Keratinocyte (primary cell): ENCODE measurements around the gene KLHL35. TPM values are rescaled to one million over a fixed set of nuclear protein-coding genes. Genes with fewer than 3 reads are reported as not detected.
A peak's percentile ranks its signal among the peaks of the same experiment; 100 is the strongest.

ENCODE experiments used
- DNase-seq: peaks from one replicate; pipeline ENCODE4 v3.0.0-alpha.2; 2011; ENCODE audit warnings: low read depth, missing footprints, low spot score
- FAIRE-seq: peaks from 2 replicates; lab custom pipeline; 2011; peaks lifted over from hg19 to GRCh38; lab: Jason Lieb, UNC
- H2AFZ ChIP-seq: 2 replicates; pipeline ENCODE4 v1.6.0; 2012; ENCODE audit warnings: low read length, control low read depth, inconsistent platforms; ENCODE audit not compliant: control insufficient read depth
- H3K27ac ChIP-seq: 2 replicates; pipeline ENCODE4 v1.5.1; 2011; ENCODE audit warnings: low read length; ENCODE audit not compliant: control insufficient read depth, insufficient read depth
- H3K27me3 ChIP-seq: 3 replicates; pipeline ENCODE4 v1.6.0; 2011; ENCODE audit warnings: low read length; ENCODE audit not compliant: control insufficient read depth, insufficient read depth; ENCODE audit errors: extremely low read depth
- H3K36me3 ChIP-seq, 2 experiments: 2 replicates in 1 of 2; 3 replicates in 1 of 2; pipeline ENCODE4 v1.5.1; 2011; ENCODE audit warnings: low read length in 2 of 2, mild to moderate bottlenecking in 1 of 2; ENCODE audit not compliant: control insufficient read depth in 2 of 2, insufficient read depth in 2 of 2; ENCODE audit errors: extremely low read depth in 1 of 2
- H3K4me1 ChIP-seq: 3 replicates; pipeline ENCODE4 v1.5.1; 2011; ENCODE audit warnings: low read length; ENCODE audit not compliant: control insufficient read depth, insufficient read depth; ENCODE audit errors: extremely low read depth
- H3K4me2 ChIP-seq: 3 replicates; pipeline ENCODE4 v1.6.0; 2011; ENCODE audit warnings: low read depth, low read length; ENCODE audit not compliant: control insufficient read depth, insufficient read depth; ENCODE audit errors: extremely low read depth
- H3K4me3 ChIP-seq, 3 experiments: fragments of 200-600 bp in 1 of 3; sonication (generic) in 1 of 3; 2 replicates in 2 of 3; 3 replicates in 1 of 3; pipeline ENCODE4 v1.5.1; 2011 to 2016; ENCODE audit warnings: low read length in 3 of 3, mild to moderate bottlenecking in 3 of 3, control low read depth in 2 of 3, inconsistent platforms in 1 of 3, low read depth in 1 of 3, mixed read lengths in 1 of 3, mixed run types in 1 of 3, moderate library complexity in 1 of 3; ENCODE audit not compliant: control insufficient read depth in 2 of 3, insufficient read depth in 2 of 3; ENCODE audit errors: extremely low read depth in 1 of 3
- H3K79me2 ChIP-seq: 2 replicates; pipeline ENCODE4 v1.6.0; 2012; ENCODE audit warnings: low read length; ENCODE audit not compliant: control insufficient read depth, insufficient read depth
- H3K9ac ChIP-seq: 3 replicates; pipeline ENCODE4 v1.6.0; 2011; ENCODE audit warnings: low read length; ENCODE audit not compliant: control insufficient read depth, insufficient read depth; ENCODE audit errors: extremely low read depth
- H3K9me1 ChIP-seq: 3 replicates; pipeline ENCODE4 v1.6.0; 2011; ENCODE audit warnings: low read length; ENCODE audit not compliant: control insufficient read depth, insufficient read depth; ENCODE audit errors: extremely low read depth
- H3K9me3 ChIP-seq: 2 replicates; pipeline ENCODE4 v1.5.1; 2012; ENCODE audit warnings: low read depth, low read length; ENCODE audit not compliant: control insufficient read depth
- H4K20me1 ChIP-seq: 3 replicates; pipeline ENCODE4 v1.6.0; 2011; ENCODE audit warnings: low read length; ENCODE audit not compliant: control insufficient read depth, insufficient read depth; ENCODE audit errors: extremely low read depth
- EZH2 ChIP-seq: IDR thresholded peaks from one replicate; pipeline ENCODE4 v1.6.1; 2012; ENCODE audit warnings: inconsistent platforms, mild to moderate bottlenecking, low read length, moderate library complexity
- dilution Hi-C: fragments of 300-500 bp; cut with MboI; formaldehyde crosslinking; loops from one replicate; pipeline ENCODE4 v1.7.0; 2020; ENCODE audit warnings: low sequenced_read_pairs; ENCODE audit not compliant: extremely low pct_ligation_motif_present
- polyA plus RNA-seq, 5 experiments: library from polyadenylated mRNA; depleted of rRNA in 3 of 5; stranded (reverse) in 3 of 5; stranded (forward) in 1 of 5; unstranded in 1 of 5; fragments of >200 nt; gene quantifications; 1 replicate in 1 of 5; 2 replicates in 3 of 5; 3 replicates in 1 of 5; pipeline versions ENCODE4 v1.2.1 to v1.2.3, GENCODE V29; 2011 to 2012; ENCODE audit warnings: missing spikeins in 2 of 5, low read depth in 1 of 5, low replicate concordance in 1 of 5
- TF ChIP-seq, protein P1 (sequence below), 3 experiments: IDR thresholded peaks in 1 of 3; conservative IDR thresholded peaks in 1 of 3; optimal IDR thresholded peaks in 1 of 3; 2 replicates in 2 of 3; 3 replicates in 1 of 3; pipeline versions ENCODE3 to v1.5.1; 2011; ENCODE audit warnings: low read length in 3 of 3, mild to moderate bottlenecking in 3 of 3, moderate library complexity in 2 of 3, control low read depth in 1 of 3, inconsistent platforms in 1 of 3; ENCODE audit not compliant: insufficient read depth in 2 of 3; ENCODE audit errors: extremely low read depth in 1 of 3

KLHL35 gene
- polyA plus RNA-seq, 1 donor (not counting 4 experiments of a cell fraction or from before 2014, with no cell fraction given), result 0.58 TPM

DNA sequence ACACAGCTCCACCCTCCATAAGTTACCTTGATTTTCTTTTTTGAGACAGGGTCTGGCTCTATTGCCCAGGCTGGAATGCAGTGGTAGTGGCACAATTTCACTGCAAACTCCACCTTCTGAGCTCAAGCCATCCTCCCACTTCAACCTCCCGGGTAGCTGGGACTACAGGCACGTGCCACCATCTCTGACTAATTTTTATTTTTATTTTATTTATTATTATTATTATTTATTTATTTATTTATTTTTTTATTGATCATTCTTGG lies 24.1 kb downstream of the KLHL35 start:
- no peak overlapping the region for H3K4me3 ChIP-seq

DNA sequence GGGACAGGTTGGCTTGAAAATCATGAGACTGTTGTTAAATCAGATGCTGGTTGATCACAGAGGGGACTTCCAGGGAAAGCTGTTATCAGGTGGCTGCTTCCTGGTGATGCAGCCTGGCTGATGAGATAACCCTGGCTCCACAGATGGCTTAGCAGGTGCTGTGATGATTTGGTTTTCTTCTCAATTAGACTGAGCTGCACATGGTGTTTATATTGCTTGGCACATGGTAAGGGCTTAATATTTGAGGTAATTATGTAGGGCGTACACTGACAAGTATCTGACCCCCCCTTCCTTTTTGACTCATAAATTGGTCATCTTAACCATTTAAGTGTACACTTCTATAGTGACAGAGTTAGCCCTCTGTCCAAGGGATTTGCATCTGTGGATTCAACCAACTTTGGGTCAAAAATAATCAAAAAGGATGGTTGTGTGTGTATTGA lies 26.6 kb downstream of the KLHL35 start:
- FAIRE-seq (no peak), DNase-seq (no peak)
- peaks cover 57% of the 10 kb centered on the region for H3K79me2 ChIP-seq
- H3K36me3 ChIP-seq, result peaks cover 43 to 65% of the 10 kb centered on the region in 2 experiments
- peak overlapping the region; percentile 25 for H3K27ac ChIP-seq
- no peaks in the 10 kb centered on the region for H3K27me3 ChIP-seq
- H3K4me3 ChIP-seq, result no peak overlapping the region
- H4K20me1 ChIP-seq, result peaks cover 55% of the 10 kb centered on the region
- peaks cover 25% of the 10 kb centered on the region for H3K4me1 ChIP-seq
- no peak overlapping the region for H3K4me2 ChIP-seq
- no peak overlapping the region for H2AFZ ChIP-seq
- H3K9me3 ChIP-seq, result no peaks in the 10 kb centered on the region
- H3K9me1 ChIP-seq, result peaks cover 8% of the 10 kb centered on the region
- no peak overlapping the region for H3K9ac ChIP-seq
- dilution Hi-C loops, result no loop called here
- TF ChIP-seq, protein P1, sequence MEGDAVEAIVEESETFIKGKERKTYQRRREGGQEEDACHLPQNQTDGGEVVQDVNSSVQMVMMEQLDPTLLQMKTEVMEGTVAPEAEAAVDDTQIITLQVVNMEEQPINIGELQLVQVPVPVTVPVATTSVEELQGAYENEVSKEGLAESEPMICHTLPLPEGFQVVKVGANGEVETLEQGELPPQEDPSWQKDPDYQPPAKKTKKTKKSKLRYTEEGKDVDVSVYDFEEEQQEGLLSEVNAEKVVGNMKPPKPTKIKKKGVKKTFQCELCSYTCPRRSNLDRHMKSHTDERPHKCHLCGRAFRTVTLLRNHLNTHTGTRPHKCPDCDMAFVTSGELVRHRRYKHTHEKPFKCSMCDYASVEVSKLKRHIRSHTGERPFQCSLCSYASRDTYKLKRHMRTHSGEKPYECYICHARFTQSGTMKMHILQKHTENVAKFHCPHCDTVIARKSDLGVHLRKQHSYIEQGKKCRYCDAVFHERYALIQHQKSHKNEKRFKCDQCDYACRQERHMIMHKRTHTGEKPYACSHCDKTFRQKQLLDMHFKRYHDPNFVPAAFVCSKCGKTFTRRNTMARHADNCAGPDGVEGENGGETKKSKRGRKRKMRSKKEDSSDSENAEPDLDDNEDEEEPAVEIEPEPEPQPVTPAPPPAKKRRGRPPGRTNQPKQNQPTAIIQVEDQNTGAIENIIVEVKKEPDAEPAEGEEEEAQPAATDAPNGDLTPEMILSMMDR (optimal IDR thresholded peaks at IDR 0.05 in 1 of 3, IDR thresholded peaks at IDR 0.05 in 1 of 3, conservative IDR thresholded peaks at IDR 0.05 in 1 of 3; ENCODE audit: extremely low read depth in 1 of 3, insufficient read depth in 2 of 3, low read length in 3 of 3), result no peak
- TF ChIP-seq EZH2, result no peak

More for the DNA sequence above, 24.1 kb downstream of the KLHL35 start:
- H4K20me1 ChIP-seq, result peaks cover 30% of the 10 kb centered on the region
- no peak overlapping the region for H3K9ac ChIP-seq
- no peaks in the 10 kb centered on the region for H3K27me3 ChIP-seq
- peaks cover 32% of the 10 kb centered on the region for H3K79me2 ChIP-seq
- TF ChIP-seq, protein P1 (optimal IDR thresholded peaks at IDR 0.05 in 1 of 3, IDR thresholded peaks at IDR 0.05 in 1 of 3, conservative IDR thresholded peaks at IDR 0.05 in 1 of 3; ENCODE audit: extremely low read depth in 1 of 3, insufficient read depth in 2 of 3, low read length in 3 of 3), result no peak
- peaks cover 3% of the 10 kb centered on the region for H3K9me1 ChIP-seq
- H3K4me2 ChIP-seq, result no peak overlapping the region
- H2AFZ ChIP-seq, result no peak overlapping the region
- no peak for FAIRE-seq
- no peaks in the 10 kb centered on the region for H3K9me3 ChIP-seq
- no peak overlapping the region for H3K27ac ChIP-seq
- DNase-seq, result no peak
- peaks cover 7% of the 10 kb centered on the region for H3K4me1 ChIP-seq
- H3K36me3 ChIP-seq, result peaks cover 39 to 44% of the 10 kb centered on the region in 2 experiments
- dilution Hi-C loops, result no loop called here
